Tibial nerve (tissue), 3 donors: Measurements from ENCODE around the gene GM2A.

Experiments used
- POLR2A ChIP-seq, 2 donors: fragments of 450-650 bp; IDR thresholded peaks; one replicate each; pipeline ENCODE4 v1.6.1; 2017; ENCODE audit warnings: antibody characterized with exemption in 2 of 2, mild to moderate bottlenecking in 2 of 2, moderate library complexity in 2 of 2
- TF ChIP-seq, protein P1 (sequence below), 5 experiments: fragments of 200-600 bp in 3 of 5; fragments of 450-650 bp in 2 of 5; sonication (generic) in 3 of 5; IDR thresholded peaks; one replicate each; pipeline ENCODE4 v1.5.1; 2016 to 2019; ENCODE audit warnings: antibody characterized with exemption in 5 of 5, mild to moderate bottlenecking in 3 of 5, moderate library complexity in 2 of 5

DNA sequence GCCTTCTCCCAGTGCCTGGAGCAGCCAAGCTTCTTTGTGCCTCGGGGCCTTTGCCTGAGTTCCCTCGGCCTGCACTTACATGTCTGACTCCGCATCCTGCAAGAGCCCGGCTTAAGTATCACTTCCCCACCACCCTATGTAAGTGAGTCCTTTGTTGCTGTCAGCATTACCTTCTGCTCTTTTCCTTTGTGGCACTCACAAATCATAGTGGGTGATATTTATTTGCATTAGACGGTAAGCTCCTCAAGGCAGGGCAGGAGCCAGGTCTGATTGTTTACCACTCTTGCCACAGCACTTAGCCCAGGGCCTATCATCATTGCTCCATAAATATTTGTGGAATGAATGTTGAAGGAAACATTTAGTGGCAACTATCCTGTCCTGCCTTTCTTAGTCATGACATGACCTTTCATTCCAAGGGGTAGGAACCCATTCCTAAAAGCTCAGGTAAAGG, 4.8 kb downstream of the GM2A start:
- no peak for TF ChIP-seq POLR2A (IDR thresholded peaks at IDR 0.05)
- TF ChIP-seq, protein P1, sequence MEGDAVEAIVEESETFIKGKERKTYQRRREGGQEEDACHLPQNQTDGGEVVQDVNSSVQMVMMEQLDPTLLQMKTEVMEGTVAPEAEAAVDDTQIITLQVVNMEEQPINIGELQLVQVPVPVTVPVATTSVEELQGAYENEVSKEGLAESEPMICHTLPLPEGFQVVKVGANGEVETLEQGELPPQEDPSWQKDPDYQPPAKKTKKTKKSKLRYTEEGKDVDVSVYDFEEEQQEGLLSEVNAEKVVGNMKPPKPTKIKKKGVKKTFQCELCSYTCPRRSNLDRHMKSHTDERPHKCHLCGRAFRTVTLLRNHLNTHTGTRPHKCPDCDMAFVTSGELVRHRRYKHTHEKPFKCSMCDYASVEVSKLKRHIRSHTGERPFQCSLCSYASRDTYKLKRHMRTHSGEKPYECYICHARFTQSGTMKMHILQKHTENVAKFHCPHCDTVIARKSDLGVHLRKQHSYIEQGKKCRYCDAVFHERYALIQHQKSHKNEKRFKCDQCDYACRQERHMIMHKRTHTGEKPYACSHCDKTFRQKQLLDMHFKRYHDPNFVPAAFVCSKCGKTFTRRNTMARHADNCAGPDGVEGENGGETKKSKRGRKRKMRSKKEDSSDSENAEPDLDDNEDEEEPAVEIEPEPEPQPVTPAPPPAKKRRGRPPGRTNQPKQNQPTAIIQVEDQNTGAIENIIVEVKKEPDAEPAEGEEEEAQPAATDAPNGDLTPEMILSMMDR (IDR thresholded peaks at IDR 0.05): no peak
